Central memory CD4-positive, alpha-beta T cell (primary cell): Measurements from ENCODE around the gene ZNF239.
"Not testable (repeated sequence)": the region's sequence is repeated elsewhere in the genome, so short reads cannot be mapped to it uniquely, and the experiment has no call there.

ENCODE experiments used
- DNase-seq: peaks from one replicate; pipeline ENCODE4 v3.0.0; 2022

Gene ZNF239

GRCh38 chr10:43576062-43576461, 1.6 kb upstream of the ZNF239 start:
- peak; percentile 27 for DNase-seq

GRCh38 chr10:43574906-43575305, 490 bp upstream of the ZNF239 start:
- no peak for DNase-seq

GRCh38 chr10:43573250-43574000, 991 bp downstream of the ZNF239 start:
- DNase-seq: peak; percentile 17

- no peak for DNase-seq
Observed at GRCh38 chr10:43570971-43571370, 3.4 kb downstream of the ZNF239 start.

GRCh38 chr10:43569681-43570080, 4.7 kb downstream of the ZNF239 start:
- DNase-seq: no peak

GRCh38 chr10:43557214-43557613, 17.2 kb downstream of the ZNF239 start:
- no peak for DNase-seq

GRCh38 chr10:43543746-43544145, 30.7 kb downstream of the ZNF239 start:
- not testable (repeated sequence) for DNase-seq

GRCh38 chr10:43524434-43525247, 49.8 kb downstream of the ZNF239 start:
- no peak for DNase-seq
